GM19324 (cell line): ENCODE data around the gene WFDC13.
"Not testable (repeated sequence)": the region's sequence is repeated elsewhere in the genome, so short reads cannot be mapped to it uniquely, and the experiment has no call there.

Experiments used
- ATAC-seq: cut with Tn5 transposase; IDR thresholded peaks from one replicate; pipeline ENCODE4 v1.9.1; 2021; ENCODE audit warnings: mild to moderate bottlenecking, moderate library complexity; ENCODE audit not compliant: unreplicated experiment, low FRiP score

Gene WFDC13, protein sequence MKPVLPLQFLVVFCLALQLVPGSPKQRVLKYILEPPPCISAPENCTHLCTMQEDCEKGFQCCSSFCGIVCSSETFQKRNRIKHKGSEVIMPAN

GRCh38 chr20:45701873-45702272, at the start of gene WFDC13:
TSS of gene WFDC13 (plus strand) at chr20:45702038. CDS start at chr20:45702124, 86 bp downstream.
- no peak for ATAC-seq

GRCh38 chr20:45657038-45657437, 44.8 kb upstream of the WFDC13 start:
- not testable (repeated sequence) for ATAC-seq

DNA sequence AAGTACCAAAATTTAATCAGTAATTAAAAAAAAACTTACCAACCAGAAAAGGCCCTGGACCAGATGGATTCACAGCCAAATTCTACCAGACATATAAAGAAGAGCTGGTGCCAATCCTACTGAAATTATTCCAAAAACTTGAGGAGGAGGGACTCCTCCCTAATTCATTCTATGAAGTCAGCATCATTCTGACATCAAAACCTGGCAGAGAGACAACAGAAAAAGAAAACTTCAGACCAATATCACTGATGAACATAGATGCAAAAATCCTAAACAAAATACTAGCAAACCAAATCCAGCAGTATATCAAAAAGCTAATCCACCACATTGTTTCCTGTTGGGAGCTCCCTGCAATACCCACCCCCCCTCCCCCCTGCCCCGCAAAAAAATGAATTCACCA, 31.7 kb upstream of the WFDC13 start, which contains the start of gene WFDC11:
Gene WFDC11 (minus strand): TSS at position 101 of the 400 bp plus-strand sequence. CDS start 19,639 bp downstream, outside the sequence.
- no peak for ATAC-seq

DNA sequence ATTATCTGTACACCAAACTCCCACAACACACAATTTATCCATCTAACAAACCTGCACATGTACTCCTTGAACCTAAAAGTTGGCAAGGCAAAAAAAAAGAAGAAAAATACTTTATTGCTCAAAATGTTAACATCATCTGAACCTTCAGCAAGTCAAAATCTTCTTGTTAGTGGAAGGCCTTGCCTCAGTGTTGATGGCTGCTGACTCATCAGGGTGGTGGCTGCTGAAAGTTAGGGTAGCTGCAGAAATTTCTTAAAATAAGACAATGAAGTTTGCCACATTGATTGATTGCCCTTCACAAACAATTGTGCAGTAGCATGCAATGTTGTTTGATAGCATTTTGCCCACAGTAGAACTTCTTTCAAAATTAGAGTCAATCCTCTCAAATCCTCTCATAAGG, 29.1 kb upstream of the WFDC13 start:
- ATAC-seq, result no peak

DNA sequence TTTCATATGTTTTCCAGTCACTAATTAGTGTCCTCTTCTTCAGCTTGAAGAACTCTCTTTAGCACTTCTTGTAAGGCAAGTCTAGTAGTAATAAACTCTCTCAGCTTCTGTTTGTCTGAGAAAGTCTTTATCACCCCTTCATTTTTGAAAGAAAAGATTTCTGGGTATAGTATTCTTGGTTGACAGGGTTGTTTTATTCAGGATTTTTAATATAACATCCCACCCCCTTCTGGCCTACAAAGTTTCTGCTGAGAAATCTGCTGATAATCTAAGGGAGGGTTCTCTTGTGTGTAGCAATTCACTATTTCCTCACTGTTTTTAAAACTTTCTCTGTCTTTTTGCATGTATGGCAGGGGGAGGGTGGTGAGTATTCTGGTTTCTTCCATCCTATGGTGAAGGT, 22.2 kb upstream of the WFDC13 start:
- no peak for ATAC-seq

DNA sequence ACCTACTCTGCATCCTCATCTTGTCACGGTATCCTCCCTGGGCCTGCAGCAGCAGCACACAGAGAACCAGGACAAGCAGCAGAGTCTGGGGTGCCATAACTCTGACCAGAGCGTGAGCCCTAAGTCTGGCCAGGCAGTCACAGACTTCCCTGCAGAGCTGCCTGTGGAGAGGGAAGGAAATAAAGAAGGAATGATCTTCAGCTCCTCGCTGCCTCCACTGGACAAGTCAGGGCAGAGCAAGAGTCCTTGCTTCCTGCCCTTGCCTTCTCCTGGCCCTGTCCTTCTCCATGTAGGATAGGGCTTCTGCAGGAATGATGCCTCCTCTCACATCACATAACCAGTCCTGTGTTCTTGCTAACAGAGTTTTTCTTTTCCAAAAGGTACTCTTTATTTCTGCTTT, 15.9 kb upstream of the WFDC13 start:
- ATAC-seq, result no peak

GRCh38 chr20:45693346-45693745, 8.5 kb upstream of the WFDC13 start:
- not testable (repeated sequence) for ATAC-seq

DNA sequence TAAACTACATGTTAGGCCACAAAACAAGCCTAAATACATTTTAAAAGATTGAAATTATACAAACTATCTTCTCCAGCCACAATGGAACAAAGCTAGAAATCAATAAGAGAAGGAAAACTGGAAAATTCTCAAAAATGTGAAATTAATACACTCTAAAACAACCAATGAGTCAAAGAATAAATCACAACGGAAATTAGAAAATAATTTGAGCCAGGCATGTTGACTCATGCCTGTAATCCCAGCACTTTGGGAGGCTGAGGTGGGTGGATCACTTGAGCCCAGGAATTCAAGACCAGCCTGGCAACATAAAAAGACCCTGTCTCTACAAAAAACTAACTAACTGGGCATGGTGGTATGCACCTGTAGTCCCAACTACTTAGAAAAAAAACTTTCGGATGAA, 6.3 kb upstream of the WFDC13 start:
- no peak for ATAC-seq

- ATAC-seq, result no peak
These were observed 734 bp upstream of the WFDC13 start for GRCh38 chr20:45701104-45701503.

GRCh38 chr20:45704969-45705637, 3.3 kb downstream of the WFDC13 start, which contains the start of gene WFDC10B:
TSS of gene WFDC10B (minus strand) at chr20:45705019. CDS start at chr20:45685992, 19,027 bp downstream.
- ATAC-seq, result no peak

- ATAC-seq, result not testable (repeated sequence)
These were observed 14.4 kb downstream of the WFDC13 start for GRCh38 chr20:45716141-45716688.

- ATAC-seq, result no peak
These were observed 20.2 kb downstream of the WFDC13 start, which contains the start of gene SPINT4 for GRCh38 chr20:45722047-45722446. TSS of gene SPINT4 (plus strand) at chr20:45722347. CDS start at chr20:45722368, 21 bp downstream.

GRCh38 chr20:45725134-45725533, 23.3 kb downstream of the WFDC13 start:
- ATAC-seq, result no peak

DNA sequence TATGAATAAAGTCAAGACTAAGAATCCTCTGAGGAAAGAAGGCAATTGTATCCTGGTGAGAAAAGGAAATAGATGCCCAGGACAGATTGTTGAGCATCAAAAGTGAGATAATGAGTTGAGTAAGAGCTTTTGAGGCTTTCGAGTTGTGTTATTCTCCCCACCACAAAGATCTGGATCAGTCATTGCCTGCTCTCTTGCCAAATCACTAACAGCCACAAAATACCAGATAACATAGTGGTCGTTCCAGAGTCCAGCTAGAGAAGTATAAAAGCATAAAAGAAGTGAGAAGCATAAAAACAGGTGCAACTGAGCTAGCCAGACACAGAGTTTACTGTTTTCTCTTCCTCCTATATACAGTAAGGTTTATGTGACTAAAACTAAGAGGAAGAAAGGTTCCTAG, 25.2 kb downstream of the WFDC13 start:
- no peak for ATAC-seq

GRCh38 chr20:45732199-45732598, 30.4 kb downstream of the WFDC13 start:
- ATAC-seq, result no peak

- no peak for ATAC-seq
These were observed 33.7 kb downstream of the WFDC13 start for GRCh38 chr20:45735552-45735951.

- ATAC-seq, result no peak
These were observed 34.1 kb downstream of the WFDC13 start for GRCh38 chr20:45735988-45736387.

GRCh38 chr20:45742596-45742995, 40.8 kb downstream of the WFDC13 start:
- no peak for ATAC-seq

DNA sequence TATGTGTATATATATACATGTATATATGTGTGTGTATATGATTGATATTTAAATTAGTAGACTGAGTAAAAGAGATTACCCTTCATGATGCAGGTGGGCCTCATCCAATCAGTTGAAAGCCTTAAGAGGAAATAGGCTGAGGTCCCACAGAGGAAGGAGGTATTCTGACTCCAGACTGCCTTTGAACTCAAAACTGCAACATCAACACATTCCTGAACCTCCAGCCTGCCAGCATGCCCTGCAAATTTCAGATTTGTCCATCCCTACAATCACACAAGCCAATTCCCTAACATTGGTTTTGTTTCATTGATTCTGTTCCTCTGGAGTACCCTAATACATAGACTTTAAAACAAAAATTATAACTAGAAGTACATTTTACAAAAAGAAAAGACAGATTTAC, 43.2 kb downstream of the WFDC13 start:
- ATAC-seq, result no peak

- no peak for ATAC-seq
These were observed 49.9 kb downstream of the WFDC13 start for GRCh38 chr20:45751721-45752120.

DNA sequence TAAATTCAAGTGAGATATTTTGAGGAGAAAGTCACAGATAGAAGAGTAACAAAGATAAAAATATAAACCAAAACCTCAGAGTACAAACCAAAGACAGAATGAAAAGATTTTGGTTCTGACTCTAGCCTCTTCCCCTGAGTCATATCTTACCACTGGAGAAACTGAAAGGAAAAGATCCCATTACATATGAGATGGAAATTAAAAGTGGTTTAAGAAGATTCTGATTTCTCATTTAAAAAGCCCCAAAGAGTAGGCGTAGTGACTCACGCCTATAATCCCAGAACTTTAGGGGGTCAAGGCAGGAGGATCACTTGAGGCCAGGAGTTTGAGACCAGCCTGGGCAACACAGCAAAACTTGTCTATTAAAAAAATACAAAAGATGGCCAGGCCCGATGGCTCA, 50.9 kb downstream of the WFDC13 start:
- ATAC-seq, result no peak

GRCh38 chr20:45758096-45758495, 56.3 kb downstream of the WFDC13 start:
- ATAC-seq, result no peak
